Measurements from ENCODE around the gene BCL7A.

The BCL7A gene

DNA sequence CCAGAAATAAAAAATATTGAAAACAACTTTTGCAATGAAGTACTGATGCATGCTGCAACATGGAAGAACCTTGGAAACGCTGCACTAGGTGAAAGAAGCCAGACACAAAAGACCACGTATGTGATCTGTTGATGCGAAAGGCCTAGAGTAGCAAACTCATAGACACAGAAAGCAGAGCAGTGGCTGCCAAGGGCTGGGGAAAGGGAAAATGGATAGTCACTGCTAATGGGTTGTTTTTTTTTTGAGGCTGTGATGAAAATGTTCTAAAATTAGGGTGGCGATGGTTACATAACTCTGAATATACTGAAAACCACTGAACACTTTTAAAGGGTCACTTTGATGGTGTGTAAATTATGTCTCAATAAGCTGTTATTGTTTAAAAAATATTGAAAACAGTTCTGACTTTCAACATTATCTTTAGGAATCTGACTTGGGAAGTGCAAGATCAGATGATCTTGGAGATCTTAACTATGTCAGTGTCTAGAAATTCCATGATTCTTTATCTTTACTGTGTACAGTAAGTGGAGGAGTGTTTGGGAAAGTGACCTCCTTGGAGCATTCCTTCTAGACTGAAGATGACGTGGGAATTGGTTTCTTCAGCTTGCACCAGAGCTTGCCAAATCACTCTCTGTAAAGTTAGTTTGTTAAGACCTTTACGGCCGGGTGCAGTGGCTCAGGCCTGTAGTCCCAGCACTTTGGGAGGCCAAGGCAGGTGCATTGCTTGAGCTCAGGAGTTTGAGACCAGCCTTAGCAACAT, 69.3 kb downstream of the BCL7A start:
- TF ChIP-seq, protein P1, sequence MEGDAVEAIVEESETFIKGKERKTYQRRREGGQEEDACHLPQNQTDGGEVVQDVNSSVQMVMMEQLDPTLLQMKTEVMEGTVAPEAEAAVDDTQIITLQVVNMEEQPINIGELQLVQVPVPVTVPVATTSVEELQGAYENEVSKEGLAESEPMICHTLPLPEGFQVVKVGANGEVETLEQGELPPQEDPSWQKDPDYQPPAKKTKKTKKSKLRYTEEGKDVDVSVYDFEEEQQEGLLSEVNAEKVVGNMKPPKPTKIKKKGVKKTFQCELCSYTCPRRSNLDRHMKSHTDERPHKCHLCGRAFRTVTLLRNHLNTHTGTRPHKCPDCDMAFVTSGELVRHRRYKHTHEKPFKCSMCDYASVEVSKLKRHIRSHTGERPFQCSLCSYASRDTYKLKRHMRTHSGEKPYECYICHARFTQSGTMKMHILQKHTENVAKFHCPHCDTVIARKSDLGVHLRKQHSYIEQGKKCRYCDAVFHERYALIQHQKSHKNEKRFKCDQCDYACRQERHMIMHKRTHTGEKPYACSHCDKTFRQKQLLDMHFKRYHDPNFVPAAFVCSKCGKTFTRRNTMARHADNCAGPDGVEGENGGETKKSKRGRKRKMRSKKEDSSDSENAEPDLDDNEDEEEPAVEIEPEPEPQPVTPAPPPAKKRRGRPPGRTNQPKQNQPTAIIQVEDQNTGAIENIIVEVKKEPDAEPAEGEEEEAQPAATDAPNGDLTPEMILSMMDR (IDR thresholded peaks at IDR 0.05; ENCODE audit: control insufficient read depth, extremely low read depth, insufficient read depth) = no peak
- H3K4me3 ChIP-seq (ENCODE audit: low read depth, low read length) = no peak overlapping the region
- no peak for DNase-seq (ENCODE audit: low read depth)

DNA sequence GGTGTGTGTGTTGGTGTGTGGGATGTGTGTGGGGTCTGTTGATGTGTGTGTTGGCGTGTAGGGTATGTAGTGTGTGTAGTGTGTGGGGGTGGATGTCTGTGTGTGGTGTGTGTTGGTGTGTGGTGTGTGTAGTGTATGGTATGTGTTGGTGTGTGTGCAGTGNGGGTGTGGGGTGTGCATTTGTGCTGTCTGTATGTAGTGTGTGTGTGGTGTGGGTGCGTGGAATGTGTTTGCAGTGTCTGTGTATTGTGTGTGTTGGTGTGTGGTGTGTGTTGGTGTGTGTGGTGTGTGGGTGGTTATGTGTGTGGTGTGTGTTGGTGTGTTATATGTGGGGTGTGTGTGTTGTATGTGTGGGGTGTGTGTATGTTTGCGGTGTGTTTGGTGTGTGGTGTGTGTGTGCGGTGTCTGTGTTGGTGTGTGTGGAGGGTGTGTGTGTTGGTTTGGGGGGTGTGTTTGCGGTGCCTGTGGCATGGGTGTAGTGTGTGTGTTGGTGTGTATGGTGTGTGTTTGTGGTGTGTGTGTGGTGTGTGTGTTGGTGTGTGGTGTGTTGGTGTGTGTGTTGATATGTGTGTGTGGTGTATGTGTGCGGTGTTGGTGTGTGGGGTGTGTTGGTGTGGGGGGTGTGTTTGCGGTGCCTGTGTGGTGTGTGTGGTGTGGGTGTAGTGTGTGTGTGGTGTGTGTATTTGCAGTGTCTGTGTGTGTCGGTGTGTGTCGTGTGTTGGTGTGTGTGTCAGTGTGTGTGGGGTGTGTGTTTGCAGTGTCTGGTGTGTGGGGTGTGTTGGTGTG, 71.6 kb downstream of the BCL7A start:
- TF ChIP-seq, protein P1 (IDR thresholded peaks at IDR 0.05; ENCODE audit: control insufficient read depth, extremely low read depth, insufficient read depth) = no peak
- DNase-seq (ENCODE audit: low read depth) = no peak

DNA sequence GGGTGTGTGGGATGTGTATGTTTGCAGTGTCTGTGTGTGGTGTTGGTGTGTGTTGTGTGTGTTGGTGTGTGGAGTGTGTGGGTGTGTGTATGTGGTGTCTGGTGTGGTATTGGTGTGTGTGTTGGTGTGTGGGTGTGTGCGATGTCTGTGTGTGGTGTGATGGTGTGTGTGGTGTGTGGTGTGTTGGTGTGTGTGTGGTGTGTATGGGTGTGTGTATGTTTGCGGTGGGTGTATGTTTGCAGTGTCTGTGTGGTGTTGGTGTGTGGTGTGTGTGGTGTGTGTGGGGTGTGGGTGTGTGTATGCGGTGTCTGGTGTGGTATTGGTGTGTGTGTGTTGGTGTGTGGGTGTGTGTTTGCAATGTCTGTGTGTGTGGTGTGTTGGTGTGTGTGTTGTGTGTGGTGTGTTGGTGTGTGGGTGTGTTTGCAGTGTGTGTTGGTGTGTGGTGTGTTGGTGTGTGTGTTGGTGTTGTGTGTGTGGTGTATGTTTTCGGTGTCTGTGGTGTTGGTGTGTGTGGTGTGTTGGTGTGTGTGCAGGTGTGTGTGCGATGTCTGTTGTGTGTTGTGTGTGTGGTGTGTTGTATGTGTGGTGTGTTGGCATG, 72.6 kb downstream of the BCL7A start:
- TF ChIP-seq, protein P1 (IDR thresholded peaks at IDR 0.05; ENCODE audit: control insufficient read depth, extremely low read depth, insufficient read depth) = no peak
- DNase-seq (ENCODE audit: low read depth) = no peak
- no peak overlapping the region for H3K4me3 ChIP-seq (ENCODE audit: low read depth, low read length)

More for the DNA sequence above, 71.6 kb downstream of the BCL7A start:
- H3K4me3 ChIP-seq (ENCODE audit: low read depth, low read length) = no peak overlapping the region

DNA sequence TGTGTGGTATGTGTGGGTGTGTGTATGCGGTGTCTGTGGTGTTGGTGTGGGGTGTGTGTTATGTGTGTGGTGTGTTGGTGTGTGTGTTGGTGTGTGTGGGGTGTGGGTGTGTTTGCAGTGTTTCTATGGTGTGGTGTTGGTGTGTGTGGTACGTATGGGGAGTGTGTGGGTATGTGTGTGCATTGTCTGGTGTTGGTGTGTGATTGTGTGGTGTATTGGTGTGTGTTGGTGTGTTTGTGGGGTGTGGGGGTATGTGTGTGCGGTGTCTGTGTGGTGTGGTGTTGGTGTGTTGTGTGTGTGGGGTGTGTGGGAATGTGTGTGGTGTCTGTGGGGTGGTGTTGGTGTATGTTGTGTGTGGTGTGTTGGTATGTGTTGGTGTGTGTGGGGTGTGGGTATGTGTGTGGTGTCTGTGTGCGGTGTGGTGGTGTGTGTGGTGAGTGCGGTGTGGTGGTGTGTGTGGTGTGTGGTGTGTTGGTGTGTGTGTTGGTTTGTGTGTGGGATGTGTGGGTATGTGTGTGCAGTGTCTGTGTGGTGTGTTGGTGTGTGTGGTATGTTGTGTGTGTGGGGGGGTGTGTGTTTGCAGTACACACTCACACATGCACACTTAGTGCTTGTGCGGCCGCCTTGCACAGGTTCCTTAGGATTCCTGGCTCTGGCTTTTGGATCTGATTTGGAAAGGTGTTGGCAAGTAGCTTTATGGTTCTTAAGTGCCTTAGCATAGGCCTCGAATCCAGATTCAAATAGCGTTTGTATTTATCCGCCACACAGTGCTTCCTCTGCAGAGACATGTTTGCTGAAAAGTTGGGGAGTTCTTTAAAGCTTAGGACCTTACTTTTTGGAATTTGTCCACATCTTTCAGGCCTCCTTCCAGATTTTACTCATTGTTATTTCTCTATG, 73.3 kb downstream of the BCL7A start:
- no peak overlapping the region for H3K4me3 ChIP-seq (ENCODE audit: low read depth, low read length)
- TF ChIP-seq, protein P1 (IDR thresholded peaks at IDR 0.05; ENCODE audit: control insufficient read depth, extremely low read depth, insufficient read depth) = no peak
- DNase-seq (ENCODE audit: low read depth) = peak; percentile 74

DNA sequence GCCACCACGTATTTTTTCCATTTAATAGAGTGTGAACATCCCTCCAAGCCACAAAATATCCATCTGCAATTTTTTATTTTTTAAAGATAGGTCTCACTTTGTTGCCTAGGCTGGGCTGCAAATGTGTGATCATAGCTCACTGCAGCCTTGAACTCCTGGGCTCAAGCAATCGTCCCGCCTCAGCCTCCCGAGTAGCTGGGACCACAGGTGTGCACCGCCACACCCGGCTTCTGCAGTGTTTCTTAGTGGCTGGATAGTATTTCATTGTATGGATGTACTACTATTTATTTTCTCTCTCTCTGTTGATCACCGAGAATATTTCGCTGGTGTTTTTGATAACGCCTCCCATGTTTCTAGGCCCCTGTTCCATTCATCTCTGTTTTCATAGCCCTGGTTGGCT, 74.3 kb downstream of the BCL7A start:
- H3K4me3 ChIP-seq (ENCODE audit: low read depth, low read length) = no peak overlapping the region
- DNase-seq (ENCODE audit: low read depth) = no peak
- TF ChIP-seq, protein P1 (IDR thresholded peaks at IDR 0.05; ENCODE audit: control insufficient read depth, extremely low read depth, insufficient read depth) = no peak

DNA sequence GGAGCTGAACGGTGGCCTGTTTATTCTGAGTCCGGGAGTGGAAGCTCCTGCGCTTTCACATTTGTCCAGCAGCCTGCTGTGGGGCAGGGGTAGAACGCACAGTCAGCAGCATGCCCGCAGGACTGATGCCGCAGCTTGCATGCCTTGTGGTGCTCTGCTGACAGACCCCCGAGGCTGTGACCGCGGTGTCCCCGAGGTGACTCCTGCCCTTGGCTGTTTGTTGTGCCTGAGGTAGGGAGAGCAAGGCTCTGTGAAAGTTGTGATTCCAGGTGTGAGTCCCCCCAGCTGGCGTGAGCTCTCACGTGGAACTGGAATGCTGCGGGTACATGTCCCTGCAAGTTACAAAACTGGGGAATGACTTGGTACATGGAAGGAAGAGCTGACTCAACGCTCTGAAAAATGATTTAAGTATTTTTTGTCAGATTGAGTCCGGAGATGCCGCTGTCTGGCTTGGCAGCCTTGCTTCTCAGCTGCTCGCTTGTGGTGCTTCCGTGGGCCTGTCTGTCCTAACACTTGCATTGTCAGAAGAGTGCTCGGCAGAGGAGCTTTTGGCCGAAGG, 75.0 kb downstream of the BCL7A start:
- no peak for DNase-seq (ENCODE audit: low read depth)
- TF ChIP-seq, protein P1 (IDR thresholded peaks at IDR 0.05; ENCODE audit: control insufficient read depth, extremely low read depth, insufficient read depth) = no peak
- no peak overlapping the region for H3K4me3 ChIP-seq (ENCODE audit: low read depth, low read length)
